GM10266 (cell line): ENCODE data around the gene SLC12A8.

Experiments
- DNase-seq: peaks from one replicate; pipeline ENCODE4 v3.0.0; 2012; ENCODE audit errors: extremely low spot score
- TF ChIP-seq, protein P1 (sequence below): IDR thresholded peaks from 2 replicates; pipeline ENCODE4 v1.5.1; 2012; ENCODE audit warnings: mild to moderate bottlenecking, low read depth; ENCODE audit not compliant: control insufficient read depth, insufficient read depth; ENCODE audit errors: missing control alignments

The SLC12A8 gene

DNA sequence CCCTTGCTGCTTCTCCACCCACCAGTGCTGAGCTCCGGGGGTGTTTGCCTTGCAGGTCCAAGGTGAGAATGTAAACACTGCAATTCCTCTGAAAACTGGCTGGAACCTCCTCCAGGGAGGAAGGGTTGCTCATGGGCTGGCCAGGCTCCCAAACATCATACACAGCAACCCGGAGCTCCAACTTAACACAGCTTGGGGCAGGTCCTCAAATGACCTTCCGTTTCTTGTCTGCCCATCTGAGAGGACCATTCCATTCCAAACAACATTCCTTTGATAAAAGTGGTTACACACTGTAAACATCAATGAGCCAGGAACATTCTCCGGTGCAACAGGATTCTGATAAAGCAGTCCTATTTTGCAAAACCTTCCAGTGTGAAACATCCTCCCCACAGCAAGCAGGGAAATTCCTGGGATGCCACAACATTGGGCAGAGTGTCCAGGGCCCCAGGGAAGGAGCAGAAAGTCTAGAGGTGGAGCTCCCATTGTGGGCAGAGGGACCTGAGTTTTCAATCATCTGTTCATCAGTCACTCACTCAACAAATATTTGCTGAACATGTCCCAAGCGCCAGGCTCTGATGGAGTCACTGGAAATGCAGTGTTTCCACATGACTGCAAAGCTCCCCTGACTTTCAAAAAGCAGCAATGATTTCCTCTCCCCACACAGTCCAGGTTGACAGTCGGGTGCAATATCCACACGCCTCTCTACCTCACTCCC, 149.5 kb downstream of the SLC12A8 start:
- DNase-seq = no peak
- TF ChIP-seq, protein P1, sequence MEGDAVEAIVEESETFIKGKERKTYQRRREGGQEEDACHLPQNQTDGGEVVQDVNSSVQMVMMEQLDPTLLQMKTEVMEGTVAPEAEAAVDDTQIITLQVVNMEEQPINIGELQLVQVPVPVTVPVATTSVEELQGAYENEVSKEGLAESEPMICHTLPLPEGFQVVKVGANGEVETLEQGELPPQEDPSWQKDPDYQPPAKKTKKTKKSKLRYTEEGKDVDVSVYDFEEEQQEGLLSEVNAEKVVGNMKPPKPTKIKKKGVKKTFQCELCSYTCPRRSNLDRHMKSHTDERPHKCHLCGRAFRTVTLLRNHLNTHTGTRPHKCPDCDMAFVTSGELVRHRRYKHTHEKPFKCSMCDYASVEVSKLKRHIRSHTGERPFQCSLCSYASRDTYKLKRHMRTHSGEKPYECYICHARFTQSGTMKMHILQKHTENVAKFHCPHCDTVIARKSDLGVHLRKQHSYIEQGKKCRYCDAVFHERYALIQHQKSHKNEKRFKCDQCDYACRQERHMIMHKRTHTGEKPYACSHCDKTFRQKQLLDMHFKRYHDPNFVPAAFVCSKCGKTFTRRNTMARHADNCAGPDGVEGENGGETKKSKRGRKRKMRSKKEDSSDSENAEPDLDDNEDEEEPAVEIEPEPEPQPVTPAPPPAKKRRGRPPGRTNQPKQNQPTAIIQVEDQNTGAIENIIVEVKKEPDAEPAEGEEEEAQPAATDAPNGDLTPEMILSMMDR = no peak

DNA sequence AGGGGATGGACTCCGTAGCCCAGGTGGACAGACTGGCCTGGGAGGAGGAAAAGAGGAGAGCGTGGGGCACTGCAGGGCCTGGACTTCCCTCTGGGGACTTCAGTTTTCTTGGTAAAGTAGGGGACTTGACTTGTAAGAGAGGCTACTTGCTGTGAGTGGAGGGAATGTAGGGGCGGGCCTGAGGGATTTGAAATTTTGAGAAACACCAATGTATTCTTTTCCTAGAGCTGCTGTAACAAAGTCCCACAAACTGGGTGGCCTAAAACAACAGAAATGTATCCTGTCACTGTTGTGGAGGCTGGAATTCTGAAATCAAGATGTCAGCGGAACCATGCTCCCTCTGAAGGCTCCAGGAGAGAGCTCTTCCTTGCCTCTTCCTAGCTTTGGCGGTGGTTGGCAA, 150.9 kb downstream of the SLC12A8 start:
- DNase-seq = no peak
- TF ChIP-seq, protein P1 = no peak

DNA sequence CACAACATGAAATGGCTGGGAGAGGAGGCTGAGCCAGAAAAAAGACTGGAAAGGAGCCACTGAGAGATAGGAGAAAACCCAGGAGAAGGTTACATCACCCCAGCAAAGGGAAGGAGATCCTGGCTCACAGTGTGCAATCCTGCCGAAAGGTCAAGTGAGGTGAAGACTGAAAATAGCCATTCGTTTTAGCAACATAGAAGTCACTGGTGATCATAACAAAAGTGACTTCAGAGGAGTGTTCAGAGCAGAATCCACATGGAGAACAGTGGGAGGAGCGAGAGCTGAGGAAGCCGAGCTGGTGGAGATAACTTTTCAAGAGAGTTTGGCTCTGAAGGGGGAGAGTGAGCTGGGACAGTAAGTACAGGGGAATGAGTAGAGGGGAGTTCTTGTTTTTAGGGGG, 151.4 kb downstream of the SLC12A8 start:
- TF ChIP-seq, protein P1 = no peak
- DNase-seq = no peak

DNA sequence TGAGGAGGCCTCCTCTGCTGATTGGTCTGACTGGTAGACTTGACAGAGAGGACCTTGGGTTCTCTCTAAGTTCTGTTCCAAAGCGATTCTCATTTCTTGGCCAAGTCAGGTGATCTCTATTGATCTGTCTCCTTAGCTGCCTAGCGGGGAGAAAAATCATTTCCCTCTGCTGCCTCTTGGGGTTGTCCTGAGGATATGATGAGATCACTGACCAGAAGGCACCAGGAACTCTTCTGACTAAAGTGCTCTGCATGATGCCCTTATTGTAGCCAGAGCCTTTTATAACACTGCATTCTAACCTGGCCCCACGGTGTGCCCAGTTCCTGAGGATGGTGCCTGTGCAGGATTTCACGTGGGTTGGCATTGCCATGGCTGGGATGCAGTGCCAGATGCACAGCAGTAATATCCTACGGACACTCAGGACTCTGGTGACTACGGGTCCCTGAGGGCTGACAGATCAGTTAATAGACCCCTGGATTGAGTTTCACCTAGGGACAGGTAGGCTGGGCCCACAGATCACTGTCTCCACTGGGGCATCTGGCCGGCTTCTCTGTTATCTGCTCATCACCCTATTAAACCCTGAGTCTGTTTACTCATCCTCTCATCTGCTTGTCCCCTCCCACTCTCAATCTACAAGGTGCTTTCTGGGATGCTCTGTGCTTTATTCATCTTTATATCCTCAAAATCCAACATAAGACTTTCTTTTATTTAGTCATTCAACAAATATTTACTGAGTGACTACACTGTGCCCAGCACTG, 152.9 kb downstream of the SLC12A8 start:
- no peak for DNase-seq
- TF ChIP-seq, protein P1 = no peak

DNA sequence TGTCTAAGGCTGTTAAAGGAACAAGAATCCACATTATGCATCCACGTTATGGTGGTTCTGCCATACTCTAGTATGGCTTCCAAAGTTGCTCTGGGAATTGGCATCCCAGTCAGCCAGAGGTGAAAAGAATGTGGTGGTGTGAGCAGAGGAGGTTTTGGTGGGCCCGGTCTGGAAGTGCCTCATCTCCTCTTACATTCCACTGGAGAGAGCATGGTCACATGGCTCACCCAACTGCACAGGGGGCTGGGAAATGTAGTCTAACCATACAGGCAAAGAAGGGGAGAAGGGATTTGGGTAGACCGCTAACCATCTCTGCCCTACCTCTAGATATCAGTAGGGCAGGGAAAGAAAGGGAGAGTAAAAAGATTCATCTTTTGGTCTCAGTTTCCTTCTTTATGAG, 153.6 kb downstream of the SLC12A8 start:
- TF ChIP-seq, protein P1 = no peak
- no peak for DNase-seq

DNA sequence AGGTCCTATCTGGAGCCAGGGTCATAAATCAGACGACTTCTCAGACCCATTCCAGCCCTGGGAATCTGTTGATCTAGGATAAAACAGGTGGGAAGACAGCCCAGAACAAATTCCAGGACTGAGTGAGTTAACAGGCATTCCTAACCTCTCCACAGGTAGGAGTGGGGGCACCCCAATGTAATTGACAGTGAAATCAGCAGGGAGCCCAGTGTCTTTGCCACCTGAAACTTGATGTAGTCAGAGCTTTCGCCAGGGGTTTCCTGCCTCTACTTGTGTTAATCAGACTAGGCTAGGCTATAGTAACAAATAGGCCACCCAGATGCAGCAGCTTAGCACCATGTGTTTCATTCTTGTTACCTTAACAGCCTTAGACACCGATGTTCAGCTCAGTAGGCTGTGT, 154.0 kb downstream of the SLC12A8 start:
- DNase-seq = no peak
- TF ChIP-seq, protein P1 = no peak
